ENCODE data around the gene CYP4Z1.
"Not testable (repeated sequence)": the region's sequence is repeated elsewhere in the genome, so short reads cannot be mapped to it uniquely, and the experiment has no call there.

DNA sequence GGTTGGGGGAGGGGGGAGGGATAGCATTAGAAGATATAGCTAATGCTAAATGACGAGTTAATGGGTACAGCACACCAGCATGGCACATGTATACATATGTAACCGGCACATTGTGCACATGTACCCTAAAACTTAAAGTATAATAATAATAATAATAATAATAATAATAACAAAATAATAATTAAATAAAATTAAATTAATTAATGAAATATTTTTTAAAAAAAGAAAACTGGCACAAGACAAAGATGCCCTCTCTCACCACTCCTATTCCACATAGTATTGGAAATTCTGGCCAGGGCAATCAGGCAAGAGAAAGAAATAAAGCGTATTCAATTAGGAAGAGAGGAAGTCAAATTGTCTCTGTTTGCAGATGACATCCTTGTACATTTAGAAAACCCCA lies 90.9 kb downstream of the CYP4Z1 start:
- not testable (repeated sequence) for TF ChIP-seq CTCF, POLR2A (IDR thresholded peaks at IDR 0.05)
